Activated T-cell treated with anti-CD3 and anti-CD28 coated beads, Interleukin-2, amount 50 U/mL, for 1 hour (primary cell): ENCODE data around the gene IFT43.
"Not testable (repeated sequence)": the region's sequence is repeated elsewhere in the genome, so short reads cannot be mapped to it uniquely, and the experiment has no call there.

Experiments
- DNase-seq: peaks from one replicate; pipeline ENCODE4 v3.0.0-alpha.2; 2020

IFT43 gene

GRCh38 chr14:75981426-75982265 is 3.9 kb upstream of the IFT43 start, which contains the start of gene TGFB3:
Gene TGFB3, minus strand, starts transcription at chr14:75981995. Its CDS starts 1,102 bp downstream, at chr14:75980893.
- no peak for DNase-seq

- peak; percentile 86 for DNase-seq
These were observed 3.1 kb upstream of the IFT43 start for GRCh38 chr14:75982266-75983018.

- DNase-seq = no peak
These were observed 2.6 kb upstream of the IFT43 start for GRCh38 chr14:75983019-75983358.

GRCh38 chr14:75984674-75985073 is 889 bp upstream of the IFT43 start:
- no peak for DNase-seq

GRCh38 chr14:75986439-75986765 is 839 bp downstream of the IFT43 start:
- no peak for DNase-seq

GRCh38 chr14:75987201-75987970 is 1.8 kb downstream of the IFT43 start:
- DNase-seq = no peak

- DNase-seq = no peak
These were observed 3.6 kb downstream of the IFT43 start for GRCh38 chr14:75989134-75989533.

- no peak for DNase-seq
These were observed 4.7 kb downstream of the IFT43 start for GRCh38 chr14:75990297-75990696.

- no peak for DNase-seq
These were observed 6.2 kb downstream of the IFT43 start for GRCh38 chr14:75991753-75992152.

- no peak for DNase-seq
These were observed 8.0 kb downstream of the IFT43 start for GRCh38 chr14:75993567-75994041.

GRCh38 chr14:75995372-75996041 is 9.9 kb downstream of the IFT43 start:
- no peak for DNase-seq

GRCh38 chr14:75996488-75996887 is 10.9 kb downstream of the IFT43 start:
- DNase-seq = no peak

- no peak for DNase-seq
These were observed 14.1 kb downstream of the IFT43 start for GRCh38 chr14:75999511-76000190.

GRCh38 chr14:76002383-76002782 is 16.8 kb downstream of the IFT43 start:
- DNase-seq = no peak

- no peak for DNase-seq
These were observed 20.7 kb downstream of the IFT43 start for GRCh38 chr14:76006253-76006652.

GRCh38 chr14:76007379-76007778 is 21.8 kb downstream of the IFT43 start:
- DNase-seq = no peak

GRCh38 chr14:76007852-76008251 is 22.3 kb downstream of the IFT43 start:
- no peak for DNase-seq

GRCh38 chr14:76009627-76010026 is 24.1 kb downstream of the IFT43 start:
- not testable (repeated sequence) for DNase-seq

GRCh38 chr14:76011930-76012329 is 26.4 kb downstream of the IFT43 start:
- no peak for DNase-seq

GRCh38 chr14:76012354-76012753 is 26.8 kb downstream of the IFT43 start:
- no peak for DNase-seq

- no peak for DNase-seq
These were observed 29.6 kb downstream of the IFT43 start for GRCh38 chr14:76015191-76015590.

GRCh38 chr14:76015668-76016067 is 30.1 kb downstream of the IFT43 start:
- DNase-seq = no peak
